HFFc6 (cell line): ENCODE data around the gene RBP7. TPM values are rescaled to one million over a fixed set of nuclear protein-coding genes. Genes with fewer than 3 reads are reported as not detected.
"Not testable (repeated sequence)": the region's sequence is repeated elsewhere in the genome, so short reads cannot be mapped to it uniquely, and the experiment has no call there.

Experiments
- DNase-seq: peaks from one replicate; pipeline ENCODE4 v3.0.0-alpha.2; 2018
- H3K27ac Mint-ChIP-seq: 2 replicates; pipeline ENCODE4 v1.8.0; 2020; ENCODE audit warnings: mild to moderate bottlenecking, mixed read lengths
- H3K27me3 Mint-ChIP-seq: 2 replicates; pipeline ENCODE4 v1.8.0; 2021; ENCODE audit warnings: mild to moderate bottlenecking, moderate library complexity, mixed read lengths; ENCODE audit not compliant: insufficient read depth
- H3K36me3 Mint-ChIP-seq: 2 replicates; pipeline ENCODE4 v1.8.0; 2021; ENCODE audit warnings: low read depth, mixed read lengths
- H3K4me1 Mint-ChIP-seq: 2 replicates; pipeline ENCODE4 v1.8.0; 2020; ENCODE audit warnings: low read depth, mixed read lengths
- H3K4me3 Mint-ChIP-seq: 2 replicates; pipeline ENCODE4 v1.8.0; 2020; ENCODE audit warnings: mild to moderate bottlenecking, moderate library complexity, mixed read lengths
- H3K9me3 Mint-ChIP-seq: 2 replicates; pipeline ENCODE4 v1.8.0; 2020; ENCODE audit warnings: mild to moderate bottlenecking, mixed read lengths
- total RNA-seq, 6 experiments: library from RNA; stranded (reverse); fragmentation: NEBNext Ultra II Directional; extraction: Animal tissue kit (Norgen Biotek cat#: 25700); gene quantifications; 2 replicates in 1 of 6; 3 replicates in 5 of 6; pipeline ENCODE4 v1.2.3, GENCODE V29; 2021
- TF ChIP-seq, protein P1 (sequence below): fragments of 200-600 bp; sonication (generic); IDR thresholded peaks from 2 replicates; pipeline ENCODE4 v1.5.0; 2021; ENCODE audit warnings: antibody characterized with exemption, mild to moderate bottlenecking

Gene RBP7
- total RNA-seq, 6 experiments from 2014 or later: 0.37 to 0.76 (median 0.47) TPM; not detected in 2

- DNase-seq: no peak
- H3K36me3 Mint-ChIP-seq: peaks cover 5% of the 10 kb centered on the region; the same call in 1 of the 2 replicates
- peaks cover 8% of the 10 kb centered on the region for H3K9me3 Mint-ChIP-seq
- peaks cover 13% of the 10 kb centered on the region for H3K27me3 Mint-ChIP-seq
- H3K4me1 Mint-ChIP-seq: peaks cover 7% of the 10 kb centered on the region
- no peak overlapping the region for H3K4me3 Mint-ChIP-seq
- TF ChIP-seq, protein P1, sequence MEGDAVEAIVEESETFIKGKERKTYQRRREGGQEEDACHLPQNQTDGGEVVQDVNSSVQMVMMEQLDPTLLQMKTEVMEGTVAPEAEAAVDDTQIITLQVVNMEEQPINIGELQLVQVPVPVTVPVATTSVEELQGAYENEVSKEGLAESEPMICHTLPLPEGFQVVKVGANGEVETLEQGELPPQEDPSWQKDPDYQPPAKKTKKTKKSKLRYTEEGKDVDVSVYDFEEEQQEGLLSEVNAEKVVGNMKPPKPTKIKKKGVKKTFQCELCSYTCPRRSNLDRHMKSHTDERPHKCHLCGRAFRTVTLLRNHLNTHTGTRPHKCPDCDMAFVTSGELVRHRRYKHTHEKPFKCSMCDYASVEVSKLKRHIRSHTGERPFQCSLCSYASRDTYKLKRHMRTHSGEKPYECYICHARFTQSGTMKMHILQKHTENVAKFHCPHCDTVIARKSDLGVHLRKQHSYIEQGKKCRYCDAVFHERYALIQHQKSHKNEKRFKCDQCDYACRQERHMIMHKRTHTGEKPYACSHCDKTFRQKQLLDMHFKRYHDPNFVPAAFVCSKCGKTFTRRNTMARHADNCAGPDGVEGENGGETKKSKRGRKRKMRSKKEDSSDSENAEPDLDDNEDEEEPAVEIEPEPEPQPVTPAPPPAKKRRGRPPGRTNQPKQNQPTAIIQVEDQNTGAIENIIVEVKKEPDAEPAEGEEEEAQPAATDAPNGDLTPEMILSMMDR: no peak
- H3K27ac Mint-ChIP-seq: no peak overlapping the region
Observed at GRCh38 chr1:10001016-10001665, 4.1 kb downstream of the RBP7 start.

- not testable (repeated sequence) for H3K4me1 Mint-ChIP-seq, H3K9me3 Mint-ChIP-seq, DNase-seq, H3K4me3 Mint-ChIP-seq, H3K27me3 Mint-ChIP-seq, H3K27ac Mint-ChIP-seq, H3K36me3 Mint-ChIP-seq
Observed at GRCh38 chr1:10005248-10005647, 8.2 kb downstream of the RBP7 start.

GRCh38 chr1:10007169-10007568 is 10.1 kb downstream of the RBP7 start:
- TF ChIP-seq, protein P1: no peak
- Mint-ChIP-seq H3K36me3 (no peaks in the 10 kb centered on the region), H3K27ac (no peak overlapping the region), H3K4me1 (0 out of 2 replicates have a peak, but pooled peaks cover 2% of the 10 kb centered on the region), H3K9me3 (no peaks in the 10 kb centered on the region), H3K27me3 (peaks cover 6% of the 10 kb centered on the region), H3K4me3 (no peak overlapping the region)
- DNase-seq: no peak

GRCh38 chr1:10014016-10014415 is 17.0 kb downstream of the RBP7 start:
- H3K4me3 Mint-ChIP-seq: no peak overlapping the region
- TF ChIP-seq, protein P1: no peak
- H3K36me3 Mint-ChIP-seq: no peaks in the 10 kb centered on the region
- no peak for DNase-seq
- no peaks in the 10 kb centered on the region for H3K27me3 Mint-ChIP-seq
- no peak overlapping the region for H3K27ac Mint-ChIP-seq
- peaks cover 35% of the 10 kb centered on the region for H3K4me1 Mint-ChIP-seq
- no peaks in the 10 kb centered on the region for H3K9me3 Mint-ChIP-seq

GRCh38 chr1:10019561-10019960 is 22.5 kb downstream of the RBP7 start:
- Mint-ChIP-seq H3K4me1 (peaks cover 43% of the 10 kb centered on the region), H3K27ac (no peak overlapping the region), H3K4me3 (no peak overlapping the region)

DNA sequence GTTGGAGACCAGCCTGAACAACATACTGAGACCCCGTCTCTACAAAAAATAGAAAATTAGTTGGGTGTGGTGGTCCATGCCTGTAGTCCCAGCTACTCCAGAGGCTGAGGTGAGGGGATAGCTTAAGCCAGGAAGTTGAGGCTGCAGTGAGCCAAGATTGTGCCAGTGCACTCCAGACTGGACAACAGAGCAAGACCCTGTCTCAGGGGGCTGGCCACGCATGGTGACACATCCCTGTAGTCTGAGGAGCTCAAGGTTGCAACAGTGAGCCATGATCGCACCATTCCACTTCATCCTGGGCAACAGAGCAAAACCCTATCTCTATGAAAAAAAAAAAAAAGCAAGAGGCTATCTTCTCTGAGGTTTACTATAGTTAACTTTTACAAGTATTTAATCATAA is 23.1 kb downstream of the RBP7 start:
- no peak overlapping the region for H3K4me3 Mint-ChIP-seq
- no peak overlapping the region for H3K27ac Mint-ChIP-seq
- H3K9me3 Mint-ChIP-seq: no peaks in the 10 kb centered on the region
- H3K36me3 Mint-ChIP-seq: no peaks in the 10 kb centered on the region
- TF ChIP-seq, protein P1: no peak
- peaks cover 38% of the 10 kb centered on the region for H3K4me1 Mint-ChIP-seq
- DNase-seq: no peak
- peaks cover 1% of the 10 kb centered on the region; the same call in 1 of the 2 replicates for H3K27me3 Mint-ChIP-seq

More at GRCh38 chr1:10019561-10019960, 22.5 kb downstream of the RBP7 start:
- DNase-seq: no peak
- no peaks in the 10 kb centered on the region for H3K9me3 Mint-ChIP-seq
- H3K36me3 Mint-ChIP-seq: no peaks in the 10 kb centered on the region
- H3K27me3 Mint-ChIP-seq: peaks cover 1% of the 10 kb centered on the region; the same call in 1 of the 2 replicates
- TF ChIP-seq, protein P1: no peak

DNA sequence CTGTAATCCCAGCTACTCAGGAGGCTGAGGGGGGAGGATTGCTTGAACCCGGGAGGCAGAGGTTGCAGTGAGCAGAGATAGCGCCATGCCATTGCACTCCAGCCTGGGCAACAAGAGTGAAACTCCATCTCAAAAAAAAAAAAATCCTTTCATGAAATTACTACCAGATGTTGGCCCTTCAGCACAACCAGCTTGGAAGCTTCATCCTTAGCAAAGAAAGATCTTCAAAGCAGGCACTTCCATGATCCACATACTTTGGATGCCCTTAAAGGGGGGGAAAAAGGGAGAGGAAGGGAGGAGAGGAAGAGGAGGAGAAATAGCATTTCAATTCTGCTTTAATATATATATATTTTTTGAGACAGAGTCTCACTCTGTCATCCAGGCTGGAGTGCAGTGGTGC is 23.6 kb downstream of the RBP7 start:
- not testable (repeated sequence) for H3K36me3 Mint-ChIP-seq, H3K27me3 Mint-ChIP-seq, H3K27ac Mint-ChIP-seq, H3K9me3 Mint-ChIP-seq
- Mint-ChIP-seq H3K4me1 (peaks cover 34% of the 10 kb centered on the region), H3K4me3 (peak overlapping the region; percentile 27; the same call in 1 of the 2 replicates)
- DNase-seq: peak; percentile 16

- H3K4me1 Mint-ChIP-seq: peaks cover 27% of the 10 kb centered on the region
- H3K4me3 Mint-ChIP-seq, H3K36me3 Mint-ChIP-seq, H3K27ac Mint-ChIP-seq, H3K9me3 Mint-ChIP-seq, H3K27me3 Mint-ChIP-seq, DNase-seq: not testable (repeated sequence)
Observed at GRCh38 chr1:10021992-10022391, 25.0 kb downstream of the RBP7 start.
